Activated gamma-delta T cell (primary cell): ENCODE data around the gene FLII.
"Not testable (repeated sequence)": the region's sequence is repeated elsewhere in the genome, so short reads cannot be mapped to it uniquely, and the experiment has no call there.

Experiments
- DNase-seq: peaks from one replicate; lab custom pipeline; 2025; lab: John Stamatoyannopoulos, UW

Gene FLII

DNA sequence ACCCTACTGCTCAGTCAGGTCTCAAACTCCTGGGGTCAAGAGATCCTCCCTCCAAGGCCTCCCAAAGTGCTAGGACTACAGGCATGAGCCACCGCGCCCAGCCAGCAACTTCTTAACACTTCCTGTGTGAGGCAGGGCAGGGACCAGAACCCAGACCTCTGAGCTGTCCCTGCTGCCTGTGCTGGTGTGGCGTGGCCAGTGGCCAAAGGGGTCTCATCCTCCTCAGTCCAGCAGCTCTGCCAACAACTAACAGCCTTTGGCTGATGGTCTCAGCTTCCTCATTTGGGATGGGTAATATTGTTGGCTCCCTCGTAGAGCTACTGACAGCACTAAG is 34.5 kb downstream of the FLII start:
- no peak for DNase-seq

DNA sequence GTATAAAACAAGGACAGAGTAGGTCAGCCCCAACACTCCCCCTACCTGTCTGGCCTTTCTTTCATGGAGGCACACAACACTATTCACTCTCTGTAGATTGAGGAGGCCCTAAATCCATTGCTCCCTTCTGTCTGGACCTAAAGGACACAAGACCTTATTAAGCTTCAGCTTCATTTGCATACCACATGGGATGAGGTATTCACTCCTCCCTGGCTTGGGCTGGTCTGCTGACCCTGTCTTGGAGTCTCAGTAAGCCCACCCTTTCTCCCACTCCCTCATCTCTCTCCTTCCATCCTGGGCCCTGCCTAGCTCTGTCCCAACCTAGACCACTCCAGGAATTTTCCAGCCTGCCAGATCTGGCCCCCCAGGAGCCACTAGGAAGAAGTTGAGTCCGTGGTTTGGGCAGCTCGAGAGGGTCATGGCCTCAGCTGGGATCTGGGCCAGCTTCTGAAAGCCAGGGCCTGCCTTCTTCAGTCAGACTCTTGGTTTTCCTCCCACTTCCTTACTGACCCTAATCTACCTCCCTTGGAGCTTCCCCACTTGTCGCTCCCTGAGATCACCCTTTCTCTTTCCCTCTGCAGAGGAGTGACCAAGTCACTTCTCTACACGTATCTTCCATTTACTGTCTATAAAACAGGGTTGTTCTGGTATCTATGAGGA is 39.7 kb downstream of the FLII start:
- no peak for DNase-seq

DNA sequence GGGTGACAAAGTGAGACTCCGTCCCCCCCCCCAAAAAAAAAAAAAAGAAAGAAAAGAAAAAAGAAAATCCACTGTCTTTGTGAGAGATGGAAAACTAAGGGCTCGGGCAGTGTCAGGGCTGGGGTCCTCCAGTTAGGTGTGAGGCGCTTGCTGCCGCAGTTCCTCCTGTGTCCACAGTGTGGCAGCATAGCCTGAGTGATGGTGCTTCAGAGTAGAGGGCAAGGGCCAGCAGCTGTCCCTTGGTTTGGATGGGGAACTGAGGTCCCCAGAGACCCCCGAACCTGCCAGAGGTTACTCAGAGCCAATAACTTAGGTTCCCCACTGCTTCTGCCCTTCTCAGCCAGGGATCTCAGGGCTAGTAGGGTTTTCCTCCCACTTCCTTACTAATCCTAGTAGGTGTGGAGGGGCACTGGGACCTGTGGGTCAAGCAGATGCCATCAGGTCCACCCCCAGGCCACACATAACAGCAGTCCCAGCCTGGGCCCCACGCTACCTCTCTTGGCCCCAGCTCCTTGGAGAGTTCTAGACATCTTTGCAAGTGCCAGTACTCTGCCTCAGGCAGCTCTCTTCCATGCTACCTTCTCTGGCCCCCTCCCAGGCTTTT is 41.0 kb downstream of the FLII start:
- no peak for DNase-seq

- DNase-seq, result not testable (repeated sequence)
These were observed 41.6 kb downstream of the FLII start for GRCh38 chr17:18216906-18217305.

DNA sequence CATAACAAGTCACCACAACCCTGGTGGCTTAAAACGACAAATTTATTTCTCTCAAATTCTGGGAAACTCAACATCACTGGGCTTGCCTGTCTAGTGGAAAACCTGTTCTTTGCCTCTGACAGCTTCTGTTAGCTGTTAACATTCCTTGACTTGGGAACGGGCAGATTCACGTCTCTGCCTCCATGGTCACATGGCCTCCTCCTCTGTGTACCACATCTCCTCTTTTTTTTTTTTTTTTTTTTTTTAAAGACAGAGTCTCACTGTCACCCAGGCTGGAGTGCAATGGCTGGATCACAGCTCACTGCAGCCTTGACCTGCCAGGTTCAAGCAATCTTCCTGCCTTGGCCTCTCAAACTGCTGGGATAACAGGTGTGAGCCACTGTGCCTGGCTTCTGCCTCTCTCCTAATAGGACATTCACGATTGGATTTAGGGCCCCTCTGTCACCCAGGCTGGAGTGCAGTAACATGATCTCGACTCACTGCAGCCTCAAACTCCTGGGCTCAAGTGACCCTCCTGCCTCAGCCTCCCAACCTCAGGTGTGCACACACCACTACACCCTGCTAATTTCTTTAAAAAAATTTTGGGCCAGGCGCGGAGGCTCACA is 44.8 kb downstream of the FLII start:
- no peak for DNase-seq

- DNase-seq, result no peak
These were observed 50.4 kb downstream of the FLII start for GRCh38 chr17:18208092-18208491.

GRCh38 chr17:18206962-18207361 is 51.6 kb downstream of the FLII start:
- no peak for DNase-seq

GRCh38 chr17:18205861-18206260 is 52.7 kb downstream of the FLII start:
- DNase-seq, result no peak

DNA sequence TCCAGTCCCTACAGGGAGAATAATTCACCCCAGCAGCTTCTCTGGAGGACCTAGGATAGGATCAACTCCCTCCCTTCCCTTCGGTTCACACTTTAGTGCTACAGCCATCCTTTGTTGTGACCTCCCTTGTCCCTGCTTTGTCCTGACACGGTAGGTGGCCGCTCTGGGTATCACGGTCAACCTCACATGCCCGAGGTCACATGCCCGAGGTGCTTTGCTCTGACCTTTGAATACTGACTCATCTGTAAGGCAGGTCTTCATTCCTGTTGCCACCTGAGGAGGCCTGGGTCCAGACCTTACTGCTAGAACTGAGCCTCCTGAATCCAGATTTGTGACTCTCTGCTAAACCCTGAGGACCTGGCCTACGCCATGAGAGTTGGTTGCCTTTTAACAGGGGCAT is 55.2 kb downstream of the FLII start:
- no peak for DNase-seq

- no peak for DNase-seq
These were observed 57.4 kb downstream of the FLII start for GRCh38 chr17:18201108-18201507.

- DNase-seq, result no peak
These were observed 60.0 kb downstream of the FLII start for GRCh38 chr17:18198530-18198929.

DNA sequence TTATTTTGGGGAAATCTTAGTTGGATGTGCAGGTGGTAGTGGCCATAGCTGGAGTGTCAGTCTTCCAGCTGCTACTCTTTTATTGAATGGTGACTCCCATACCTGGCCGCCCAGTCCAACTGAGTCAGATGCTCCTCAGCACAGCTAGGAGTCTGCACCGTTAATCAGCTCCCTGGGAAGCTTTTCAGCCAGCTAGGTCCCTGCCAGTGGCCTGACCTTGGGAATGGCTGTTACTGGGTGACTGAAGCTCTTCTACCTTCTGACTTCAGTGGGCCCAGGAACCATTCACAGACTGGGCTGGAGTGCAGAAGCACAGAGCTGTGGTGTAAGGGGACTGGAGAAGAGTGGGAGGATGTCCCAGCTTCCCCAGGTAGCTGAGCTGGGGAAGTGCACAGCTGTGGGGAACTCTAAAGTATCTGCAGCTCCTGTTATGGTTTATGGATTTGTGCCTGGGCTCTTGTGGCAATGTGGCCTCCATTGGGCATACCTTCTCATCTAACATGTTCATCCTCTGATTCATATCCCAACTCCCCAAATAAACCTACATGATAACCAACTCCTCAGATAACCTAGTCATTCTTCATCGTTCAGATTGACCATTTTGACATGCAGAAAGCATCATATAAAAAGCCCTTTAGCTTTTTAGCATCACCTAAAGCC is 60.9 kb downstream of the FLII start:
- no peak for DNase-seq

GRCh38 chr17:18195246-18195645 is 63.3 kb downstream of the FLII start:
- no peak for DNase-seq
